Mucosa of descending colon (tissue), 3 donors: ENCODE measurements around the gene SND1. TPM values are rescaled to one million over a fixed set of nuclear protein-coding genes. Genes with fewer than 3 reads are reported as not detected.
A peak's percentile ranks its signal among the peaks of the same experiment; 100 is the strongest.

Source experiments
- ATAC-seq: fragments of 200-7000 bp; cut with Tn5 transposase; one replicate; pipeline ENCODE4 v1.9.1; 2020; ENCODE audit warnings: mild to moderate bottlenecking, moderate library complexity
- DNase-seq, 3 donors: peaks; one replicate each; pipeline ENCODE4 v3.0.0-alpha.2; 2020
- H3K36me3 ChIP-seq: fragments of 200-600 bp; one replicate; pipeline ENCODE4 v1.8.0; 2021; ENCODE audit warnings: low read depth, mild to moderate bottlenecking
- H3K4me1 ChIP-seq: fragments of 200-600 bp; one replicate; pipeline ENCODE4 v1.8.0; 2021; ENCODE audit warnings: low read depth, mild to moderate bottlenecking
- H3K4me3 ChIP-seq: fragments of 200-600 bp; one replicate; pipeline ENCODE4 v1.8.0; 2021; ENCODE audit warnings: mild to moderate bottlenecking
- H3K9me3 ChIP-seq: fragments of 200-600 bp; one replicate; pipeline ENCODE4 v1.8.0; 2021; ENCODE audit warnings: mild to moderate bottlenecking
- CTCF ChIP-seq: fragments of 200-600 bp; IDR thresholded peaks from one replicate; pipeline ENCODE4 v1.8.0; 2022; ENCODE audit warnings: antibody characterized with exemption, mild to moderate bottlenecking
- intact Hi-C, 2 donors: fragments of 100-400 bp; cut with DNase I in 1 of 2; cut with micrococcal nuclease in 1 of 2; formaldehyde crosslinking; loops; one replicate each; pipeline versions ENCODE4 v1.11.0 to v1.11.1; 2022; cut with DNase I, micrococcal nuclease
- total RNA-seq, 3 donors: library from RNA; stranded (reverse); fragmentation: NEBNext Ultra II Directional in 2 of 3; extraction: Animal tissue kit (Norgen Biotek cat#: 25700) in 2 of 3; gene quantifications; one replicate each; pipeline versions ENCODE4 v1.2.1 to v1.2.4, GENCODE V29; 2021 to 2023
- donor health status: DM: no; HTN: no; CAD: no; lungs with moderate emphysema.
- donor health status: DM: no; HTN: no; CAD: no.
- donor health status: DM: no; HTN: yes; CAD: no.

The SND1 gene
- total RNA-seq, 3 donors from 2014 or later: 99.0 to 131 (median 106) TPM

DNA sequence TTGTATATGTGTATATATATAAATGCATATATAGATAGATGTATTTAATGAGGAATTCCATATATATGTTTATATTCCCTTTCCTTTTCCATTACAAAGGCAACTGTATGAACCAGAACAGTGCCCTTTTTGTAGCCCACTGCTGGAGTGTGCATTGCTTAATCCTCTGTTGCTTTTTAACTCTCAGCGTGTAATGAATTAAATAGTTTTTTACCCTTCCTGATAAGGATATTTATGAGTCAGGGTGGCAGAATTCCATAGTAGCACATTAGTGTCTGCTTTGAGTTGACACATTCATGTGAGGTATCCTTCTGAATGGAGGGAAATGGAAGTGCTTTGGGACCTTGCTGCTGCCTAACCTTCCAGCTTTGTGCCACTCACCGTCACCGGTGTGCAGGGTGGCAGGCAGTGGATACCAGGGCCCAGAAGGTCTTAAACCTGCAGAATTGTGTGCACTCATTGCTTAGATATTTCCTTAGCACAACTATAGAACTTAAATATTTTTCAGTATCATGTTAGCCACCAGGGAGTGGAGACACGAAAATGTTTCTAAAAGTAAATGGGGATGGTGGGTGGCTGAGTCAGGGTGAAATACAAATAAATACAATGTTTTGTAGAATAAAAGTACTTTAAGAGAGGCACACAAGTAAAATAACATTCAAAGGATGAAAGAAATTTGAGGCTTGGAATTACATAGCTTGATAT, 117.9 kb downstream of the SND1 start:
- ATAC-seq (no peak), DNase-seq (no peak)
- no peak overlapping the region for H3K4me3 ChIP-seq
- H3K9me3 ChIP-seq: no peaks in the 10 kb centered on the region
- H3K36me3 ChIP-seq: no peaks in the 10 kb centered on the region
- no peak for TF ChIP-seq CTCF
- H3K4me1 ChIP-seq: no peaks in the 10 kb centered on the region
- intact Hi-C loops: no loop called here

- no peak overlapping the region for H3K4me3 ChIP-seq
- no peaks in the 10 kb centered on the region for H3K9me3 ChIP-seq
- ATAC-seq (no peak), DNase-seq (no peak)
- TF ChIP-seq CTCF: no peak
- intact Hi-C loops: no loop called here
- no peaks in the 10 kb centered on the region for H3K4me1 ChIP-seq
- no peaks in the 10 kb centered on the region for H3K36me3 ChIP-seq
These were observed 118.9 kb downstream of the SND1 start for GRCh38 chr7:127770885-127771284.

DNA sequence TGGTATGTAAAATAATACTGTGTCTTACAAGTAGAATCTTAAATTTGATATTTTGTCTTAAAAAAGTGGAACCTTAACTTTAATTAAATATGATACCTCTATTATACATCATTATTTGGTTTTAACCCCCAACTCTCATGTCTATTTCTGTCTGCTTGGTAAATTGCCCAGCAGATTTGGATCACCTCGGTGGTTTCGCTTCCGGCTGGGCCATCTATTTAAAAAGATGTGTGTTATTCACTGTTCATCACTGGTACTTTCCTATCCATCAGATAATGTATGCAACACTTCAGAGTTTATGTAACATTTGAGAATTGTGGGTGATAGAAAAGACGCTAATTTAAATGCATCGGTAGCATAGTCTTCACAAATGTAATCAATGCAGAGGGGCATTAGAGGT, 119.7 kb downstream of the SND1 start:
- ATAC-seq: no peak
- TF ChIP-seq CTCF: no peak

DNA sequence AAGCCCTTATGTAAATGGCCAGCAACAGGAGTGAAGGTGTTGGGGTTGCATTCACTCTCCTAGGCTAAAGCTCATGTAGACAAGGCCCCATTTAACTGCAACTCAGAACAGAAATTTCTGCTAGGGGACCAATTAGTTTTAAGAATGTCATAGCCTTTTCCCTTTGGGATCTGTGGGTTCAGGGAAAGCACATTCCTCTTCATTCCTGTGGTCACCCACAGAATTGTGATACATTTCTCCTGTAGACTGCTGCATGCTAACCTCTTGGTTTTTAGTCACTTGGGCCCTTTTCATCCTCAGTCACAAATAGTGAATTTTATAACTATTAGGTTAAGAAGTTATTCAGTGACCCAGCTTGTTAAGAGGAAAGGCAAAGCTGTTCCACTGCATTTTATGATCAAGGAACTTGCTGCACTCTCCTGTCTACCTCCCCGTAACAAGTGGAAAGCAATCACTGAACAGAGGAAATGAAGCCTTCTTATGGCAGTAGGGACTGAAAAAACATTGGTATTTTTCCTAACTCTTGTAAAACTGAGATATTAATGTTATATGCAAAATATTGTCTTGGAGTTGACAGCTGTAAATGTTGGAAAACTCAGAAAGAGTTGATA, 124.9 kb downstream of the SND1 start:
- H3K36me3 ChIP-seq: no peaks in the 10 kb centered on the region
- TF ChIP-seq CTCF: no peak
- no peak overlapping the region for H3K4me3 ChIP-seq
- intact Hi-C loops: no loop called here
- ATAC-seq (peak; percentile 62), DNase-seq (no peak)
- no peaks in the 10 kb centered on the region for H3K9me3 ChIP-seq
- H3K4me1 ChIP-seq: no peaks in the 10 kb centered on the region

More for the DNA sequence above, 119.7 kb downstream of the SND1 start:
- no peak overlapping the region for H3K4me3 ChIP-seq
- intact Hi-C loops: no loop called here
- DNase-seq: no peak
- no peaks in the 10 kb centered on the region for H3K9me3 ChIP-seq
- no peaks in the 10 kb centered on the region for H3K36me3 ChIP-seq
- H3K4me1 ChIP-seq: no peaks in the 10 kb centered on the region

- ATAC-seq (no peak), DNase-seq (no peak)
- no peak for TF ChIP-seq CTCF
- intact Hi-C loops: no loop called here
- no peaks in the 10 kb centered on the region for H3K4me1 ChIP-seq
- no peaks in the 10 kb centered on the region for H3K36me3 ChIP-seq
- H3K4me3 ChIP-seq: no peak overlapping the region
- H3K9me3 ChIP-seq: no peaks in the 10 kb centered on the region
These were observed 128.5 kb downstream of the SND1 start for GRCh38 chr7:127780489-127780888.
